ENCODE results near the gene ATP1B1.
A peak's percentile ranks its signal among the peaks of the same experiment; 100 is the strongest.

Gene ATP1B1

GRCh38 chr1:169109561-169110134 lies 3.2 kb downstream of the ATP1B1 start (continued):
- TF ChIP-seq ZBTB1 (tag by site-specific recombination; IDR thresholded peaks at IDR 0.05) (no peak), ZNF18 (tag by site-specific recombination; IDR thresholded peaks at IDR 0.05) (no peak), ZNF37A (tag by site-specific recombination; IDR thresholded peaks at IDR 0.05) (no peak), ZNF830 (tag by site-specific recombination; IDR thresholded peaks at IDR 0.05; ENCODE audit: low read depth) (no peak), ZBTB20 (tag by site-specific recombination; IDR thresholded peaks at IDR 0.05) (peak; percentile 87), ZNF24 (tag by site-specific recombination; IDR thresholded peaks at IDR 0.05) (no peak), ZEB2 (tag by site-specific recombination; IDR thresholded peaks at IDR 0.05) (0 out of 2 replicates have a peak, but pooled peaks have one; percentile 27), SALL2 (tag by site-specific recombination; IDR thresholded peaks at IDR 0.05; ENCODE audit: borderline replicate concordance) (no peak), ZNF843 (tag by site-specific recombination; IDR thresholded peaks at IDR 0.05) (no peak), ZNF239 (tag by site-specific recombination; IDR thresholded peaks at IDR 0.05) (no peak), ZNF768 (tag by site-specific recombination; IDR thresholded peaks at IDR 0.05) (no peak), ZNF10 (tag by site-specific recombination; IDR thresholded peaks at IDR 0.05) (no peak), ZNF335 (tag by site-specific recombination; conservative IDR thresholded peaks at IDR 0.05) (no peak), GLI4 (tag by site-specific recombination; IDR thresholded peaks at IDR 0.05) (no peak), IKZF3 (tag by site-specific recombination; IDR thresholded peaks at IDR 0.05) (peak; percentile 62; the same call in 1 of the 2 replicates), ZNF48 (tag by site-specific recombination; IDR thresholded peaks at IDR 0.05) (no peak), BCL11B (tag by site-specific recombination; IDR thresholded peaks at IDR 0.05; ENCODE audit: low read depth) (no peak), GLI2 (tag by site-specific recombination; IDR thresholded peaks at IDR 0.05; ENCODE audit: borderline replicate concordance, low read depth) (no peak), GFI1B (tag by site-specific recombination; IDR thresholded peaks at IDR 0.05) (no peak), ZNF19 (tag by site-specific recombination; IDR thresholded peaks at IDR 0.05; ENCODE audit: low read depth) (no peak), TRIM28 (IDR thresholded peaks at IDR 0.05; ENCODE audit: borderline replicate concordance, low read length) (peak; percentile 87), ZNF366 (tag by site-specific recombination; conservative IDR thresholded peaks at IDR 0.05) (no peak; the same call in none of the 2 replicates), KLF7 (tag by site-specific recombination; IDR thresholded peaks at IDR 0.05; ENCODE audit: borderline replicate concordance) (no peak), SP7 (tag by site-specific recombination; IDR thresholded peaks at IDR 0.05) (0 out of 2 replicates have a peak, but pooled peaks have one; percentile 24), SETDB1 (IDR thresholded peaks at IDR 0.05; ENCODE audit: insufficient read length, low read length) (peak; percentile 59), KLF17 (tag by site-specific recombination; IDR thresholded peaks at IDR 0.05) (no peak), FEZF1 (tag by site-specific recombination; IDR thresholded peaks at IDR 0.05) (peak; percentile 53), ZNF701 (tag by site-specific recombination; IDR thresholded peaks at IDR 0.05) (no peak), ZNF548 (tag by site-specific recombination; IDR thresholded peaks at IDR 0.05) (no peak), YY2 (tag by site-specific recombination; IDR thresholded peaks at IDR 0.05) (no peak), ZSCAN5A (tag by site-specific recombination; IDR thresholded peaks at IDR 0.05) (no peak)
- TF ChIP-seq, protein P1, sequence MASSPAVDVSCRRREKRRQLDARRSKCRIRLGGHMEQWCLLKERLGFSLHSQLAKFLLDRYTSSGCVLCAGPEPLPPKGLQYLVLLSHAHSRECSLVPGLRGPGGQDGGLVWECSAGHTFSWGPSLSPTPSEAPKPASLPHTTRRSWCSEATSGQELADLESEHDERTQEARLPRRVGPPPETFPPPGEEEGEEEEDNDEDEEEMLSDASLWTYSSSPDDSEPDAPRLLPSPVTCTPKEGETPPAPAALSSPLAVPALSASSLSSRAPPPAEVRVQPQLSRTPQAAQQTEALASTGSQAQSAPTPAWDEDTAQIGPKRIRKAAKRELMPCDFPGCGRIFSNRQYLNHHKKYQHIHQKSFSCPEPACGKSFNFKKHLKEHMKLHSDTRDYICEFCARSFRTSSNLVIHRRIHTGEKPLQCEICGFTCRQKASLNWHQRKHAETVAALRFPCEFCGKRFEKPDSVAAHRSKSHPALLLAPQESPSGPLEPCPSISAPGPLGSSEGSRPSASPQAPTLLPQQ (tag by site-specific recombination; IDR thresholded peaks at IDR 0.05) = peak; percentile 41; the same call in 1 of the 2 replicates
